Measurements from ENCODE around the gene C2CD4C. TPM values are rescaled to one million over a fixed set of nuclear protein-coding genes. Genes with fewer than 3 reads are reported as not detected.

Gene C2CD4C
- total and polyA plus RNA-seq, 4 donors = 0.88 to 1.4 (median 1.2) TPM

- Histone ChIP-seq H3K27me3 (ENCODE audit: control insufficient read depth in 3 of 3, insufficient read depth in 3 of 3, low read length in 2 of 3) (peaks cover 0 to 16% (median 5%) of the 10 kb centered on the region in 3 donors), H3K4me3 (no peak overlapping the region), H3K9ac (ENCODE audit: insufficient read depth in 1 of 2, low read length in 2 of 2) (no peak overlapping the region), H3K27ac (ENCODE audit: low read depth in 1 of 2, low read length in 1 of 2) (no peak overlapping the region), H3K4me1 (ENCODE audit: control insufficient read depth in 5 of 5, insufficient read depth in 5 of 5, low read length in 5 of 5) (peaks cover 0 to 2% (median 0%) of the 10 kb centered on the region in 5 donors), H3K36me3 (ENCODE audit: control insufficient read depth in 4 of 4, insufficient read depth in 4 of 4, low read length in 4 of 4) (no peaks in the 10 kb centered on the region), H3K9me3 (ENCODE audit: control insufficient read depth in 4 of 4, insufficient read depth in 3 of 4, low read length in 3 of 4) (peaks cover 0 to 2% (median 0%) of the 10 kb centered on the region in 4 donors)
- ATAC-seq (ENCODE audit: insufficient read depth, low FRiP score) = no peak
- DNase-seq = no peak
- TF ChIP-seq CTCF (IDR thresholded peaks at IDR 0.05; ENCODE audit: control extremely low read depth, extremely low read depth) = no peak
- WGBS, 2 donors = 73 to 79% methylated on average over 21 to 23 of the region's 23 CpGs
Measured at GRCh38 chr19:374183-374885, 34.6 kb downstream of the C2CD4C start.

DNA sequence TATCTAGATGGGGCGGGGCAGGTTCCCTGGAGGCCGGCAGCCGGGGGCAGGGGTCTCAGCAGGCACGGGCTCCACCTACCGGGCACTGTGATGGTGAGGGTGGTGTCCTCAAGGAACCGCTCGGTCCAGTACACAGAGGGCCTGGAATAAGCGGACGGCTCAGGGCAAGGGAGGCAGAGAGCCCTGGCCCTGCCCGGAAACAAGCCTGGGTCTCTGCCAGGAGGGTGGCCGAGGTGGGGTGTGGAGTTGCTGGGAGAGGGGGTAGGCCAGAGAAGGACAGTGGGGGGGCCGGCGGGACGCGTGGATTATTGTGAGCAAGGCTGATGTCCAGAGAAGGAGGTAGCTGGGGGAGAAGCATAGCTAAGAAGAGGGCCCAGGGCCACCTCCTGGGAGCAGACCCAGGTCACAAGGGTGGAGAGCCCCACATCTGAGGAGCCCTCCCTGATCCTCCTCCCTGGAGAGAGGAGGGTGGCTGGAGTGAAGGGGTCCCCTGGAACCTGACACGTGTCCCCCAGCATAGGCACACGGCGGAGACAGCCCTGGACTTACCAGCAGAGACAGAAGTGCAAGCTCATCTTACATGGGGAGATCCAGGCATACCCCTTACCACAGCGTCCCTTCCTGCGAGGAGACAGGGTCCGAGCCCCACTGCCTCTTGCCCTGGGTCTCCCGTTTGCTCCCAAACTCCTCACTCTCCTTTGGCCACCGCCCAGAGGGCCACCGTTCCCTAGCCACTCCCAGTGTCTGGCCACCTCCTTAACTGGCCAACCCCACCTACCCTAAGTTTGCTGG lies 35.4 kb downstream of the C2CD4C start:
- Histone ChIP-seq H3K9me3 (ENCODE audit: control insufficient read depth in 4 of 4, insufficient read depth in 3 of 4, low read length in 3 of 4) (peaks cover 0 to 2% (median 0%) of the 10 kb centered on the region in 4 donors), H3K9ac (ENCODE audit: insufficient read depth in 1 of 2, low read length in 2 of 2) (no peak overlapping the region), H3K4me1 (ENCODE audit: control insufficient read depth in 5 of 5, insufficient read depth in 5 of 5, low read length in 5 of 5) (peaks cover 0 to 2% (median 0%) of the 10 kb centered on the region in 5 donors), H3K27me3 (ENCODE audit: control insufficient read depth in 3 of 3, insufficient read depth in 3 of 3, low read length in 2 of 3) (peaks cover 0 to 16% (median 9%) of the 10 kb centered on the region in 3 donors), H3K36me3 (ENCODE audit: control insufficient read depth in 4 of 4, insufficient read depth in 4 of 4, low read length in 4 of 4) (no peaks in the 10 kb centered on the region), H3K4me3 (no peak overlapping the region), H3K27ac (ENCODE audit: low read depth in 1 of 2, low read length in 1 of 2) (no peak overlapping the region)
- ATAC-seq (ENCODE audit: insufficient read depth, low FRiP score) (no peak), DNase-seq (no peak)
- 72 to 85% methylated on average over 24 of the region's 24 CpGs for WGBS, 2 donors
- TF ChIP-seq CTCF (IDR thresholded peaks at IDR 0.05; ENCODE audit: control extremely low read depth, extremely low read depth) = no peak

GRCh38 chr19:372306-372890 lies 36.5 kb downstream of the C2CD4C start:
- H3K4me1 ChIP-seq (ENCODE audit: control insufficient read depth in 5 of 5, insufficient read depth in 5 of 5, low read length in 5 of 5) = peaks cover 0 to 2% (median 0%) of the 10 kb centered on the region in 5 donors
- no peak overlapping the region for H3K4me3 ChIP-seq
- no peak overlapping the region for H3K27ac ChIP-seq (ENCODE audit: low read depth in 1 of 2, low read length in 1 of 2)
- 51 to 57% methylated on average over 14 of the region's 14 CpGs for WGBS, 2 donors
- H3K9me3 ChIP-seq (ENCODE audit: control insufficient read depth in 4 of 4, insufficient read depth in 3 of 4, low read length in 3 of 4) = peaks cover 0 to 2% (median 0%) of the 10 kb centered on the region in 4 donors
- H3K27me3 ChIP-seq (ENCODE audit: control insufficient read depth in 3 of 3, insufficient read depth in 3 of 3, low read length in 2 of 3) = peaks cover 0 to 19% (median 15%) of the 10 kb centered on the region in 3 donors
- no peak overlapping the region for H3K9ac ChIP-seq (ENCODE audit: insufficient read depth in 1 of 2, low read length in 2 of 2)
- H3K36me3 ChIP-seq (ENCODE audit: control insufficient read depth in 4 of 4, insufficient read depth in 4 of 4, low read length in 4 of 4) = no peaks in the 10 kb centered on the region
- peak; percentile 86 to 94 (median 86) for DNase-seq
- TF ChIP-seq CTCF (IDR thresholded peaks at IDR 0.05; ENCODE audit: control extremely low read depth, extremely low read depth) = no peak
- ATAC-seq (ENCODE audit: insufficient read depth, low FRiP score) = no peak

Data from lung (tissue), 12 donors.